Measurements from ENCODE around the gene SNAP91. TPM values are rescaled to one million over a fixed set of nuclear protein-coding genes. Genes with fewer than 3 reads are reported as not detected.
"Not testable (repeated sequence)": the region's sequence is repeated elsewhere in the genome, so short reads cannot be mapped to it uniquely, and the experiment has no call there.

The SNAP91 gene
- total RNA-seq (under 1 TPM in 2 of 4 donors, not detected in 2; 0.51 to 0.81 TPM), polyA plus RNA-seq (under 1 TPM in 1 of 3 donors, not detected in 2; 0.09 TPM)
- long read RNA-seq, donor 1 = 0 reads
- long read RNA-seq, donor 2 = 0 reads

DNA sequence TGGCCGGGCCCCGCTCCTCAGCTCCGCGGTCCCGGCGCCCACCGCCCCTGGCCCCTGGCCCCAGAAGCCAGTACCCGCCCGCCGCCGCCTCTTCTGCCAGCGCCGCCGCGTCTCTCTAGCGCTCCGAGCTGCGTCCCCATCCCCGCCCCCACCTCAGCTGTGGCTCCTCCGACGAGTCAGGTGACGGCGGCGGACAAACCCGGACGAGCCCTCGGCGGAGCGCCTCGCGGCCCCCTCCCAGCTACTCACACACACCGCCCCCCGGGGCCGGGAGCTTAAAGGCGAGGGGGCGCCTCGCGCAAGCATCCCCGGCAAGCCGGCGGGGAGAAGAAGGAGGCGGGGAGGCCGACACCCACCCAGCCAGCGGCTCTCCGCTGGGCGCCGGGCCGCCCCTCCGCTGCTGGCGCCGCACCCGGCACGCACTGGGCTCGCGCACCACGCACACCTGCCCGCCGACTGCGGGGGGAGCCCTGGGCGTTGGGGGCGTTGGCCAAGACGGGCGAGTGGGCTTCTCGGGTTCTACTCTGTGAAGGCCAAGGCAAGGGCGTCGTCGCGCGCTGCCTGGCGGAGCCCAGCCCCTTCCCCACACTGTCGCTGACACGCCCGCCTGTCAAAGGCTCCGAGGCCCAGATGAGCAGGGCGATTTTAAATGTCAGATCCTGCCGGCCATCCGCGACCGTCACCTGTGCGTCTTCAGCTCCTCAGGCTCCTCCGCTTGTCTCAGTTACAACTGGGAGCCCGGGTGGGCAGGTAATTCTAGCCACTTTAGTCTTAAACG lies at the start of gene SNAP91:
Gene SNAP91, minus strand, starts transcription at position 132 of the 778 bp plus-strand sequence. CDS start 1,174 bp downstream, outside the sequence.
- DNase-seq (peak in 1 of 2 donors; percentile 23), ATAC-seq (peak in 3 of 4 donors; percentile 17 to 54 (median 45))
- no peak for TF ChIP-seq CTCF (IDR thresholded peaks at IDR 0.05)
- 1% methylated on average over 67 to 82 of the region's 83 CpGs for WGBS, 3 donors
- Histone ChIP-seq H3K27ac (no peak within 1 kb of the TSS), H3K4me1 (no peaks in the 10 kb centered on the region), H3K36me3 (ENCODE audit: insufficient read depth in 1 of 2, low read depth in 1 of 2) (no peaks in the 10 kb centered on the region), H3K4me3 (peak within 1 kb of the TSS; percentile 64), H3K9me3 (no peaks in the 10 kb centered on the region), H3K27me3 (ENCODE audit: insufficient read depth in 3 of 3, low read length in 2 of 3) (peaks cover 0 to 47% (median 10%) of the 10 kb centered on the region in 3 donors)
- intact Hi-C loops (cut with DNase I) = no loop called here

DNA sequence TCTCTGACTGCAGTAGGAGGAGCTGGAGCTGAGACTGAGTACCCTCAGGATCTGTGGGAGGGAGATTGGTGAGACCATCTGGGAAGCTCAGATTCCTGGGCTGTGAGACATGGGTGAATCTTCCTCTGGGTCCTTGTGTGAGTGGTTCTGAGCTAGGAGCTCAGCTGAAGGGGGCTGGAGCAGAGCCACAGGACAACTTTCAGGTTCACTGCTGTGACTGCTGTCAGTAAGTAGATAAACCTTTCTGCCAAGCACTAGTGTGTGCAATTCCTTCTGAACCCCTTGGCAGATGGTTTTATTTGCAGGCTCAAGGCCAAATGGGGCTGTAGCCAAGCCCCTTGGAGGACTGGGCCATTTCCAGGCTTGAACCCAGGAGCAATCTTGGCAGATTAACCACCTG lies 49.6 kb upstream of the SNAP91 start:
- ATAC-seq = no peak
- peaks cover 20% of the 10 kb centered on the region for H3K9me3 ChIP-seq
- TF ChIP-seq CTCF (IDR thresholded peaks at IDR 0.05) = no peak
- no peaks in the 10 kb centered on the region for H3K36me3 ChIP-seq (ENCODE audit: insufficient read depth in 1 of 2, low read depth in 1 of 2)
- intact Hi-C loops (cut with DNase I) = no loop called here
- H3K27me3 ChIP-seq (ENCODE audit: insufficient read depth in 3 of 3, low read length in 2 of 3) = no peaks in the 10 kb centered on the region
- H3K4me3 ChIP-seq = no peak overlapping the region
- H3K27ac ChIP-seq = no peak overlapping the region
- no peak for DNase-seq
- H3K4me1 ChIP-seq = no peaks in the 10 kb centered on the region

GRCh38 chr6:83757021-83757420 lies 48.1 kb upstream of the SNAP91 start:
- H3K27me3 ChIP-seq (ENCODE audit: insufficient read depth in 3 of 3, low read length in 2 of 3) = no peaks in the 10 kb centered on the region
- no peak overlapping the region for H3K27ac ChIP-seq
- no peaks in the 10 kb centered on the region for H3K36me3 ChIP-seq (ENCODE audit: insufficient read depth in 1 of 2, low read depth in 1 of 2)
- DNase-seq (no peak), ATAC-seq (no peak)
- H3K4me1 ChIP-seq = no peaks in the 10 kb centered on the region
- no peak overlapping the region for H3K4me3 ChIP-seq
- no peak for TF ChIP-seq CTCF (IDR thresholded peaks at IDR 0.05)
- intact Hi-C loops (cut with DNase I) = no loop called here
- peaks cover 29% of the 10 kb centered on the region for H3K9me3 ChIP-seq

DNA sequence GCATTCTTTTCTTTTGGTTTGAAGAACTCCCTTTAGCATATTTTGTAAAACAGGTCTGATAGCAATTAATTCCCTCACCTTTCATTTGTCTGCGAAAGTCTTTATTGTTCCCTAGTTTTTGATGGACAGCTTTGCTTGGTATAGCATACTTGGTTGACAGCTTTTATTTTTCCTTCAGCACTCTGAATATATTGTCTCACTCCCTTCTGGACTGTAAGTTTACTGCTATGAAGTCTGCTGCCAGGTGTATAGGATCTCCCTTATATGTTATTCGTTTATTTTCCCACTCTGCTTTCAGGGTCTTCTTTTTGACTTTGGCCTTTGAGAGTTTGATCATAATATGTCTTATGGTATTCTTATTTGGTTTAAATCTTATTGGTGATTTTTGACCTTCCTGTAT lies 47.7 kb upstream of the SNAP91 start:
- Histone ChIP-seq H3K9me3 (peaks cover 29% of the 10 kb centered on the region), H3K4me3 (no peak overlapping the region), H3K4me1 (no peaks in the 10 kb centered on the region), H3K36me3 (ENCODE audit: insufficient read depth in 1 of 2, low read depth in 1 of 2) (no peaks in the 10 kb centered on the region), H3K27ac (no peak overlapping the region), H3K27me3 (ENCODE audit: insufficient read depth in 3 of 3, low read length in 2 of 3) (no peaks in the 10 kb centered on the region)
- WGBS, 3 donors = 91 to 93% (median 92%) methylated on average over 2 of the region's 2 CpGs
- DNase-seq (no peak), ATAC-seq (no peak)
- intact Hi-C loops (cut with DNase I) = no loop called here
- no peak for TF ChIP-seq CTCF (IDR thresholded peaks at IDR 0.05)

GRCh38 chr6:83752375-83752774 lies 43.5 kb upstream of the SNAP91 start:
- 80 to 82% (median 81%) methylated on average over 5 of the region's 5 CpGs for WGBS, 3 donors
- H3K4me3 ChIP-seq; DNase-seq; H3K27me3 ChIP-seq (ENCODE audit: insufficient read depth in 3 of 3, low read length in 2 of 3); H3K27ac ChIP-seq; intact Hi-C loops (cut with DNase I); H3K4me1 ChIP-seq; H3K36me3 ChIP-seq (ENCODE audit: insufficient read depth in 1 of 2, low read depth in 1 of 2); ATAC-seq: not testable (repeated sequence)
- peaks cover 25% of the 10 kb centered on the region for H3K9me3 ChIP-seq
